ENCODE measurements around the gene ASPG. TPM values are rescaled to one million over a fixed set of nuclear protein-coding genes. Genes with fewer than 3 reads are reported as not detected.

The ASPG gene
- total RNA-seq, 2 donors from 2014 or later, result 0.14 to 0.35 TPM

- TF ChIP-seq, protein P1, sequence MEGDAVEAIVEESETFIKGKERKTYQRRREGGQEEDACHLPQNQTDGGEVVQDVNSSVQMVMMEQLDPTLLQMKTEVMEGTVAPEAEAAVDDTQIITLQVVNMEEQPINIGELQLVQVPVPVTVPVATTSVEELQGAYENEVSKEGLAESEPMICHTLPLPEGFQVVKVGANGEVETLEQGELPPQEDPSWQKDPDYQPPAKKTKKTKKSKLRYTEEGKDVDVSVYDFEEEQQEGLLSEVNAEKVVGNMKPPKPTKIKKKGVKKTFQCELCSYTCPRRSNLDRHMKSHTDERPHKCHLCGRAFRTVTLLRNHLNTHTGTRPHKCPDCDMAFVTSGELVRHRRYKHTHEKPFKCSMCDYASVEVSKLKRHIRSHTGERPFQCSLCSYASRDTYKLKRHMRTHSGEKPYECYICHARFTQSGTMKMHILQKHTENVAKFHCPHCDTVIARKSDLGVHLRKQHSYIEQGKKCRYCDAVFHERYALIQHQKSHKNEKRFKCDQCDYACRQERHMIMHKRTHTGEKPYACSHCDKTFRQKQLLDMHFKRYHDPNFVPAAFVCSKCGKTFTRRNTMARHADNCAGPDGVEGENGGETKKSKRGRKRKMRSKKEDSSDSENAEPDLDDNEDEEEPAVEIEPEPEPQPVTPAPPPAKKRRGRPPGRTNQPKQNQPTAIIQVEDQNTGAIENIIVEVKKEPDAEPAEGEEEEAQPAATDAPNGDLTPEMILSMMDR (IDR thresholded peaks at IDR 0.05), result no peak
- H3K4me1 ChIP-seq (ENCODE audit: control insufficient read depth in 1 of 2, low read depth in 2 of 2), result no peaks in the 10 kb centered on the region
- no peaks in the 10 kb centered on the region for H3K27me3 ChIP-seq (replicated peaks; ENCODE audit: insufficient read depth)
- H3K4me3 ChIP-seq, result no peak overlapping the region
- H3K36me3 ChIP-seq, result no peaks in the 10 kb centered on the region
- ATAC-seq (ENCODE audit: insufficient number of reproducible peaks, low FRiP score, low read depth), result no peak
- H3K9me3 ChIP-seq, result peaks cover 6% of the 10 kb centered on the region
- no peak overlapping the region for H3K27ac ChIP-seq
- DNase-seq (ENCODE audit: low spot score), result no peak
Measured at GRCh38 chr14:104075530-104076151, 9.9 kb upstream of the ASPG start.

DNA sequence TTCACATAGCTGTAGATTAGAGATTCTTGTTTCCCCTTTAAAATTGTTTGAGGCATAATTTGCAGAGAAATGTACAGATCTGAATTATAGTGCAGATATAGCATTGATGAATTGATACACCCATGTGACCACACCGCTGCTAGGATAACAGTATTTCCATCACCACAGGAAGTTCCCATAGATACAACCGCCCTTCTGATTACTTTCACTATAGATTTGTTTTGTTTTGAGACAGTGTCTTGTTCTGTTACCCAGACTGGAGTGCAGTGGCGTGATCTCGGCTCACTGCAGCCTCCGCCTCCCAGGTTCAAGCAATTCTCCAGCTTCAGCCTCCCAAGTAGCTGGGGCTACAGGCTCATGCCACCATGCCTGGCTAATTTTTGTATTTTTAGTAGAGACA lies 8.8 kb upstream of the ASPG start:
- no peaks in the 10 kb centered on the region for H3K4me1 ChIP-seq (ENCODE audit: control insufficient read depth in 1 of 2, low read depth in 2 of 2)
- no peak overlapping the region for H3K27ac ChIP-seq
- no peak for ATAC-seq (ENCODE audit: insufficient number of reproducible peaks, low FRiP score, low read depth)
- no peaks in the 10 kb centered on the region for H3K27me3 ChIP-seq (replicated peaks; ENCODE audit: insufficient read depth)
- DNase-seq (ENCODE audit: low spot score), result no peak
- no peaks in the 10 kb centered on the region for H3K36me3 ChIP-seq
- TF ChIP-seq, protein P1 (IDR thresholded peaks at IDR 0.05), result no peak
- peaks cover 6% of the 10 kb centered on the region for H3K9me3 ChIP-seq
- no peak overlapping the region for H3K4me3 ChIP-seq

DNA sequence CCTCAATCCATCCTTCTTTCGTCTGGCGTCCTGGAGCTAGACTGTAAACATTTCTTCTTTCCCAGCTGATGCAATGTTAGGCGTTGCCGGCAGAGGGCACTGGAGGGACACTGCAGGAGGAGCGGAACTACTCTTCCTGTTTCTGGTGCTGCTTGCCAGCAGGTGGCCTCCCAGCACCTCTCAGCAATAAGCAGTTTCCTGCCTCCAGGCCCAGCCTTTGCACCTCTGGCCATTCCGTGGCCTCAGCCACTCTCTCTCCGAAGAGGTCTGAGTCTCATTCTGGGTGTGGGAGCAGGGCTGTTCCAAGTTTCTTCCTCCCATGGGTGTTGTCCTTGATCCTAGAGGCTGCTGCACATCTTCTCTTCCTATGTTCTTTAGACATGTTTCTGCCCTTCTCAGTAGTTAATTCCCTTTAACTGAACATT lies 7.5 kb upstream of the ASPG start:
- DNase-seq (ENCODE audit: low spot score) (no peak), ATAC-seq (ENCODE audit: insufficient number of reproducible peaks, low FRiP score, low read depth) (peak; percentile 84)
- Histone ChIP-seq H3K27me3 (replicated peaks; ENCODE audit: insufficient read depth) (no peaks in the 10 kb centered on the region), H3K9me3 (peaks cover 6% of the 10 kb centered on the region), H3K27ac (no peak overlapping the region), H3K4me3 (no peak overlapping the region), H3K4me1 (ENCODE audit: control insufficient read depth in 1 of 2, low read depth in 2 of 2) (no peaks in the 10 kb centered on the region), H3K36me3 (no peaks in the 10 kb centered on the region)
- TF ChIP-seq, protein P1 (IDR thresholded peaks at IDR 0.05), result peak; percentile 96

- Histone ChIP-seq H3K4me3 (no peak overlapping the region), H3K9me3 (no peaks in the 10 kb centered on the region), H3K27ac (no peak overlapping the region), H3K36me3 (no peaks in the 10 kb centered on the region), H3K4me1 (ENCODE audit: control insufficient read depth in 1 of 2, low read depth in 2 of 2) (no peaks in the 10 kb centered on the region), H3K27me3 (replicated peaks; ENCODE audit: insufficient read depth) (no peaks in the 10 kb centered on the region)
- TF ChIP-seq, protein P1 (IDR thresholded peaks at IDR 0.05), result no peak
- ATAC-seq (ENCODE audit: insufficient number of reproducible peaks, low FRiP score, low read depth), result no peak
- DNase-seq (ENCODE audit: low spot score), result no peak
Measured at GRCh38 chr14:104080376-104081260, 4.9 kb upstream of the ASPG start.

DNA sequence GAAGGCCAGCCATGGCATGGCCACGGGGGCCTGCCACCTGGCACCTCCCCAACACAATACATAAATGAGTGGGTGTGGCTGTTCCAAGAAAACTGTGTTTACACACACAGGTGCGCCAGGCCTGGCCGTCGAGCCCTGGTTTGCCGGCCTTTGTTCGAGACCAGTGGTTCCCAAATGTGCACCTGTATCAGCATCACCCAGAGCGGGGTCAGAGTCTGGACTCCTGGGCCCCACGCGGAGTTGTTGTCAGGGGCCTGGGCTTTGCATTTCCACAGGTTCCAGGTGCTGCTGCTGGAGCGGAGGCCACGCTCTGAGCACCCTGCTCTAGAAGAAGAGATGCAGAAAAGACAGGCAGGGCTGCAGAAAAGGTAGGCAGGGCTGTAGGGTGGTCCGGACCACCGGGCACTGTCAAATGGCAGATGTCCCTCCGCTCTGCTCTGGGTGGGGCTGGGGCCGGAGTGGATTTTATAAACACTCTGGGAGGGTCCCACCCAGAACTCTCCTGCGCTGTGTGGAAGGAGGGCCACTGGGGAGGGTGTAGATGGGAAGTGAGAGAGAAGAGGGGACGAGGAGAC lies 4.2 kb upstream of the ASPG start:
- DNase-seq (ENCODE audit: low spot score) (no peak), ATAC-seq (ENCODE audit: insufficient number of reproducible peaks, low FRiP score, low read depth) (no peak)
- Histone ChIP-seq H3K4me1 (ENCODE audit: control insufficient read depth in 1 of 2, low read depth in 2 of 2) (no peaks in the 10 kb centered on the region), H3K9me3 (no peaks in the 10 kb centered on the region), H3K27me3 (replicated peaks; ENCODE audit: insufficient read depth) (no peaks in the 10 kb centered on the region), H3K27ac (no peak overlapping the region), H3K4me3 (no peak overlapping the region), H3K36me3 (no peaks in the 10 kb centered on the region)
- TF ChIP-seq, protein P1 (IDR thresholded peaks at IDR 0.05), result no peak

Measured in thoracic aorta (tissue), 2 donors.